HepG2 (cell line): Measurements from ENCODE around the gene TRMU. TPM values are rescaled to one million over a fixed set of nuclear protein-coding genes. Genes with fewer than 3 reads are reported as not detected.
"Not testable (repeated sequence)": the region's sequence is repeated elsewhere in the genome, so short reads cannot be mapped to it uniquely, and the experiment has no call there.

Experiments
- ATAC-seq: fragments of 200-7000 bp; cut with Tn5 transposase; 3 replicates; pipeline ENCODE4 v1.9.1; 2020; ENCODE audit warnings: mild to moderate bottlenecking, moderate library complexity
- BruUV-seq: library from RNA; stranded (reverse); fragments of 400-500 nt; replicated peaks from 2 replicates; lab custom pipeline; 2021; lab: Mats Ljungman, UMichigan
- CTCF ChIA-PET: fragments of 300-600 bp; formaldehyde crosslinking; extraction: SDS; loops from one replicate; lab custom pipeline; 2021; ENCODE audit warnings: low total read pairs, inconsistent platforms, low intra/inter-chr PET ratio; lab: Yijun Ruan, JAX
- POLR2A ChIA-PET: fragments of 350-600 bp; sonication (Branson Sonifier 250); formaldehyde crosslinking; loops from one replicate; lab custom pipeline; 2020; ENCODE audit warnings: antibody characterized with exemption, inconsistent platforms; lab: Yijun Ruan, JAX
- DNase-seq: peaks from one replicate; pipeline ENCODE4 v3.0.0-alpha.2; 2015; ENCODE audit warnings: low spot score
- FAIRE-seq: peaks from 3 replicates; lab custom pipeline; 2011; peaks lifted over from hg19 to GRCh38; lab: Jason Lieb, UNC
- H2AFZ ChIP-seq: one replicate; pipeline ENCODE4 v1.6.1; 2011; ENCODE audit warnings: low read length, inconsistent platforms
- H3K27ac ChIP-seq: fragments of 300-600 bp; 3 replicates; pipeline ENCODE4 v1.8.0; 2011; ENCODE audit warnings: mixed run types, mild to moderate bottlenecking, mixed read lengths, low read length, inconsistent platforms; ENCODE audit not compliant: insufficient read depth; ENCODE audit errors: extremely low read length
- H3K27me3 ChIP-seq, 2 experiments: fragments of 200-600 bp in 1 of 2; 2 replicates in 1 of 2; 3 replicates in 1 of 2; pipeline versions ENCODE4 v1.6.0 to v1.8.0; 2011; ENCODE audit warnings: low read length in 2 of 2, mild to moderate bottlenecking in 2 of 2, moderate library complexity in 2 of 2, inconsistent platforms in 1 of 2; ENCODE audit not compliant: insufficient read depth in 2 of 2, control insufficient read depth in 1 of 2
- H3K36me3 ChIP-seq, 2 experiments: fragments of 200-600 bp in 1 of 2; replicated peaks in 1 of 2; 2 replicates in 1 of 2; 3 replicates in 1 of 2; pipeline versions ENCODE4 v1.5.1 to v1.8.0; 2011; ENCODE audit warnings: low read length in 2 of 2, inconsistent platforms in 1 of 2; ENCODE audit not compliant: insufficient read depth in 2 of 2, control insufficient read depth in 1 of 2
- H3K4me1 ChIP-seq: 2 replicates; pipeline ENCODE4 v1.5.1; 2012; ENCODE audit warnings: low read length, inconsistent platforms; ENCODE audit not compliant: insufficient read depth
- H3K4me2 ChIP-seq: 2 replicates; pipeline ENCODE4 v1.6.0; 2011; ENCODE audit warnings: low read depth, low read length, inconsistent platforms
- H3K4me3 ChIP-seq, 3 experiments: fragments of 200-600 bp in 1 of 3; sonication (generic), shearing (Covaris generic) in 1 of 3; replicated peaks in 1 of 3; 2 replicates each; pipeline ENCODE4 v1.5.1; 2011 to 2016; ENCODE audit warnings: low read length in 3 of 3, inconsistent platforms in 2 of 3, low read depth in 2 of 3, mild to moderate bottlenecking in 2 of 3, control low read depth in 1 of 3, mixed read lengths in 1 of 3; ENCODE audit not compliant: insufficient read depth in 1 of 3
- H3K79me2 ChIP-seq: one replicate; pipeline ENCODE4 v1.6.1; 2011; ENCODE audit warnings: low read length, inconsistent platforms; ENCODE audit not compliant: insufficient read depth
- H3K9ac ChIP-seq: 2 replicates; pipeline ENCODE4 v1.6.0; 2011; ENCODE audit warnings: mild to moderate bottlenecking, low read depth, low read length, inconsistent platforms; ENCODE audit not compliant: insufficient read depth
- H3K9me3 ChIP-seq: 2 replicates; pipeline ENCODE4 v1.5.1; 2012; ENCODE audit warnings: mild to moderate bottlenecking, low read length
- H4K20me1 ChIP-seq: 2 replicates; pipeline ENCODE4 v1.6.0; 2011; ENCODE audit warnings: inconsistent platforms, mild to moderate bottlenecking, low read length, moderate library complexity; ENCODE audit not compliant: insufficient read depth
- CCAR2 ChIP-seq: fragments of 200-400 bp; formaldehyde crosslinking; optimal IDR thresholded peaks from 2 replicates; pipeline ENCODE3; 2018; ENCODE audit warnings: low read depth, mild to moderate bottlenecking, low read length, moderate library complexity
- KLF9 ChIP-seq: IDR thresholded peaks from 2 replicates; pipeline ENCODE4 v1.6.1; 2016; ENCODE audit warnings: low read depth
- PHF5A ChIP-seq: IDR thresholded peaks from one replicate; pipeline ENCODE4 v1.6.1; 2018; ENCODE audit warnings: low read depth, missing genetic modification reagents; ENCODE audit not compliant: unreplicated experiment
- PITX1 ChIP-seq: sonication (generic); formaldehyde crosslinking; IDR thresholded peaks from 2 replicates; pipeline ENCODE4 v1.5.1; 2020; ENCODE audit warnings: mild to moderate bottlenecking, missing genetic modification reagents
- SMAD1 ChIP-seq: sonication (generic); formaldehyde crosslinking; IDR thresholded peaks from 2 replicates; pipeline ENCODE4 v1.4.0; 2020; ENCODE audit warnings: missing genetic modification reagents, low read depth, mild to moderate bottlenecking, borderline replicate concordance
- ZFX ChIP-seq: sonication (generic); formaldehyde crosslinking; IDR thresholded peaks from 2 replicates; pipeline ENCODE4 v1.4.0; 2020; ENCODE audit warnings: mild to moderate bottlenecking, low read depth, missing genetic modification reagents, moderate library complexity
- ZNF225 ChIP-seq: sonication (generic); formaldehyde crosslinking; IDR thresholded peaks from 2 replicates; pipeline ENCODE4 v1.4.0; 2020; ENCODE audit warnings: mild to moderate bottlenecking, missing genetic modification reagents
- ZNF720 ChIP-seq: sonication (generic); formaldehyde crosslinking; IDR thresholded peaks from 2 replicates; pipeline ENCODE4 v1.4.0; 2020; ENCODE audit warnings: missing genetic modification reagents
- WGBS: methylation state at CpG from one replicate; pipeline ENCODE4 v1.1.6; 2017; ENCODE audit warnings: low lambda C conversion rate; 5-methylcytosine and 5-hydroxymethylcytosine counted together
- in situ Hi-C: cut with HindIII; loops from 2 replicates; pipeline ENCODE4 v1.10.0; 2017; ENCODE audit warnings: low pct_unique_long_range_greater_than_20kb; ENCODE audit not compliant: extremely low pct_ligation_motif_present
- intact Hi-C: fragments of 100-400 bp; cut with micrococcal nuclease; formaldehyde crosslinking; loops from one replicate; pipeline ENCODE4 v1.10.0; 2022; ENCODE audit not compliant: unreplicated experiment
- polyA plus RNA-seq, 8 experiments: library from polyadenylated mRNA; depleted of rRNA in 3 of 8; stranded (reverse) in 7 of 8; unstranded in 1 of 8; fragments of >200 nt; fragmentation: Illumina TruSeq in 4 of 8; extraction: Trizol in 4 of 8; gene quantifications; 2 replicates each; pipeline versions ENCODE4 v1.2.1 to v1.2.3, GENCODE V29; 2011 to 2016; ENCODE audit warnings: low read depth in 4 of 8, missing spikeins in 1 of 8, mixed read lengths in 1 of 8; ENCODE audit not compliant: insufficient read depth in 1 of 8
- total RNA-seq, 5 experiments: library from RNA; depleted of rRNA; stranded (reverse); fragments of >200 nt; fragmentation: Illumina TruSeq; extraction: Trizol; gene quantifications; 2 replicates each; pipeline ENCODE4 v1.2.3, GENCODE V29; 2016; ENCODE audit warnings: low read depth in 1 of 5
- TF ChIP-seq, protein P1 (sequence below): fragments of 450-650 bp; IDR thresholded peaks from 2 replicates; pipeline ENCODE4 v1.6.1; 2016

Gene TRMU
- total and polyA plus RNA-seq, 2 of the 13 experiments (the other 11 are each of a cell fraction or from before 2014, with no cell fraction given): 31.0 to 50.2 TPM

DNA sequence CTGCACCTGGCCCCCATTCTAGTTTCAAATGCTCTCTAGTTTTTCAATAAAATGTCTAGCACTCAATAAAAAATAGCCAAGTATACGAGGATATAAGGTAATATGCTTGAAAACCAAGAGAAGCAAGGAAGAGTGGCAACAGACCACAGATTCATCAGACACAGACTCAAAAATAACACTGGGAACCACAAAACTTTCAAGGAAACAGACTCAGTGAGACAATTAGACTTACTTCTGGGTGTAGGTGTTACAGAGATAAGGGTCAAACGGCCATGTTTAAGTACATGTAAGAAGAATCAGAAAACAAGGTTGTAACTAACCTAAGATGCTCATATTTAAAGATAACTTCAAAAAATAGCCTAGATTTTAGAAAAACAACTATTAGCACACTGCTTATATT is 67.0 kb downstream of the TRMU start (continued):
- TF ChIP-seq KLF9 (no peak), PITX1 (CRISPR knock-in tag) (no peak), PHF5A (CRISPR knock-in tag) (no peak), CCAR2 (no peak), ZFX (CRISPR knock-in tag) (no peak), SMAD1 (CRISPR knock-in tag) (no peak), ZNF720 (CRISPR knock-in tag) (no peak), ZNF225 (CRISPR knock-in tag) (no peak)

DNA sequence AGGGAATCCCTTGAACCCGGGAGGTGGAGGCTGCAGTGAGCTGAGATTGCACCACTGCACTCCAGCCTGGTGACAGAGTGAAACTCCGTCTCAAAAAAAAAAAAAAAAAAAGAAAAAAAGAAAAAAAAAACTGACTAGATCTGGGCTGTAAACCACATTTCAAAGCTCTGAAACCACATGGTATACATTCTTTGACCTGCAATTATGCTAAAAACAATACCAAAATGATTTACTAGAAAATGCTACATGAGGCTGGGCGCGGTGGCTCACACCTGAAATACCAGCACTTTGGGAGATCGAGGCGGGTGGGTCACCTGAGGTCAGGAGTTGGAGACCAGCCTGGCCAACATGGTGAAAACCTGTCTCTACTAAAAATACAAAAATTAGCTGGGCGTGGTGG is 68.4 kb downstream of the TRMU start:
- ATAC-seq: not testable (repeated sequence)
- TF ChIP-seq, protein P1, sequence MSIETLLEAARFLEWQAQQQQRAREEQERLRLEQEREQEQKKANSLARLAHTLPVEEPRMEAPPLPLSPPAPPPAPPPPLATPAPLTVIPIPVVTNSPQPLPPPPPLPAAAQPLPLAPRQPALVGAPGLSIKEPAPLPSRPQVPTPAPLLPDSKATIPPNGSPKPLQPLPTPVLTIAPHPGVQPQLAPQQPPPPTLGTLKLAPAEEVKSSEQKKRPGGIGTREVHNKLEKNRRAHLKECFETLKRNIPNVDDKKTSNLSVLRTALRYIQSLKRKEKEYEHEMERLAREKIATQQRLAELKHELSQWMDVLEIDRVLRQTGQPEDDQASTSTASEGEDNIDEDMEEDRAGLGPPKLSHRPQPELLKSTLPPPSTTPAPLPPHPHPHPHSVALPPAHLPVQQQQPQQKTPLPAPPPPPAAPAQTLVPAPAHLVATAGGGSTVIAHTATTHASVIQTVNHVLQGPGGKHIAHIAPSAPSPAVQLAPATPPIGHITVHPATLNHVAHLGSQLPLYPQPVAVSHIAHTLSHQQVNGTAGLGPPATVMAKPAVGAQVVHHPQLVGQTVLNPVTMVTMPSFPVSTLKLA: peak; percentile 58
- TF ChIP-seq, all 625 proteins: peak for 1; not testable (repeated sequence) for 624
- H3K27me3 ChIP-seq, H3K79me2 ChIP-seq, CTCF ChIA-PET, H3K4me3 ChIP-seq, H3K4me2 ChIP-seq, H3K4me1 ChIP-seq, H2AFZ ChIP-seq, H3K27ac ChIP-seq, H3K9ac ChIP-seq, H4K20me1 ChIP-seq, in situ Hi-C loops, H3K9me3 ChIP-seq, POLR2A ChIA-PET, intact Hi-C loops, BruUV-seq, H3K36me3 ChIP-seq, FAIRE-seq, DNase-seq: not testable (repeated sequence)
- 61% methylated on average over 7 of the region's 7 CpGs for WGBS
